Natural killer cell (primary cell): Measurements from ENCODE around the gene TLCD2. TPM values are rescaled to one million over a fixed set of nuclear protein-coding genes. Genes with fewer than 3 reads are reported as not detected.
"Not testable (repeated sequence)": the region's sequence is repeated elsewhere in the genome, so short reads cannot be mapped to it uniquely, and the experiment has no call there.

Experiments used
- ATAC-seq, 3 donors: fragments of 150-1000 bp in 2 of 3; fragments of 200-7000 bp in 1 of 3; cut with Tn5 transposase; 1 replicate in 1 of 3; 2 replicates in 2 of 3; pipeline ENCODE4 v1.10.0; 2021; ENCODE audit warnings: mild to moderate bottlenecking in 2 of 3, moderate library complexity in 2 of 3
- DNase-seq, 2 donors: peaks; one replicate each; pipeline versions ENCODE4 v3.0.0 to v3.0.0-alpha.2; 2013 to 2021; ENCODE audit warnings: mixed read lengths in 1 of 2
- H3K27ac ChIP-seq: one replicate; pipeline ENCODE4 v1.5.1; 2013; ENCODE audit warnings: mild to moderate bottlenecking, low read length
- H3K27me3 ChIP-seq: one replicate; pipeline ENCODE4 v1.6.1; 2013; ENCODE audit warnings: low read length; ENCODE audit not compliant: control insufficient read depth, insufficient read depth
- H3K36me3 ChIP-seq: one replicate; pipeline ENCODE4 v1.6.1; 2013; ENCODE audit warnings: low read length; ENCODE audit not compliant: control insufficient read depth, insufficient read depth
- H3K4me1 ChIP-seq: one replicate; pipeline ENCODE4 v1.6.1; 2013; ENCODE audit warnings: low read length; ENCODE audit not compliant: control insufficient read depth, insufficient read depth
- H3K4me3 ChIP-seq: one replicate; pipeline ENCODE4 v1.5.1; 2013; ENCODE audit warnings: low read length
- H3K9me3 ChIP-seq: one replicate; pipeline ENCODE4 v1.6.1; 2013; ENCODE audit warnings: low read length; ENCODE audit not compliant: control insufficient read depth, insufficient read depth
- H3K27ac Mint-ChIP-seq, 2 donors: one replicate each; pipeline ENCODE4 v1.8.0; 2022; ENCODE audit warnings: mild to moderate bottlenecking in 2 of 2, mixed read lengths in 2 of 2, moderate library complexity in 1 of 2
- H3K27me3 Mint-ChIP-seq, 2 donors: one replicate each; pipeline ENCODE4 v1.8.0; 2022; ENCODE audit warnings: low read depth in 2 of 2, mixed read lengths in 2 of 2
- H3K36me3 Mint-ChIP-seq: one replicate; pipeline ENCODE4 v1.8.0; 2022; ENCODE audit warnings: mixed read lengths
- H3K4me1 Mint-ChIP-seq, 2 donors: one replicate each; pipeline ENCODE4 v1.8.0; 2022; ENCODE audit warnings: mixed read lengths in 2 of 2
- H3K4me3 Mint-ChIP-seq: one replicate; pipeline ENCODE4 v1.8.0; 2022; ENCODE audit warnings: mild to moderate bottlenecking, moderate library complexity, mixed read lengths
- H3K9me3 Mint-ChIP-seq, 2 donors: one replicate each; pipeline ENCODE4 v1.8.0; 2022; ENCODE audit warnings: mixed read lengths in 2 of 2
- CTCF ChIP-seq: fragments of 200-600 bp; IDR thresholded peaks from one replicate; pipeline ENCODE4 v1.8.0; 2022; ENCODE audit warnings: antibody characterized with exemption
- WGBS: methylation state at CpG from one replicate; pipeline ENCODE4 v1.1.7; 2013; ENCODE audit warnings: missing lambda C conversion rate; ENCODE audit not compliant: insufficient coverage; 5-methylcytosine and 5-hydroxymethylcytosine counted together
- intact Hi-C: fragments of 100-400 bp; cut with micrococcal nuclease; formaldehyde crosslinking; loops from one replicate; pipeline ENCODE4 v1.14.2; 2022
- total RNA-seq, 4 donors: library from RNA; stranded (reverse); fragments of 120-200 nt in 1 of 4; gene quantifications; one replicate each; pipeline versions ENCODE4 v1.2.3 to v1.2.4, GENCODE V29; 2013 to 2022

TLCD2 gene
- total RNA-seq, 3 donors from 2014 or later (not counting 1 experiment from before 2014, with no cell fraction given): 0.18 to 0.28 (median 0.28) TPM

GRCh38 chr17:1676401-1676800 lies 33.8 kb downstream of the TLCD2 start:
- Histone ChIP-seq H3K4me3 (no peak overlapping the region), H3K27me3 (no peaks in the 10 kb centered on the region), H3K36me3 (peaks cover 95% of the 10 kb centered on the region), H3K4me1 (no peaks in the 10 kb centered on the region), H3K9me3 (no peaks in the 10 kb centered on the region), H3K27ac (no peak overlapping the region)
- no peak overlapping the region for H3K27ac Mint-ChIP-seq
- H3K4me3 Mint-ChIP-seq: no peak overlapping the region
- intact Hi-C loops: no loop called here
- ATAC-seq: peak in 1 of 3 donors; percentile 17
- WGBS: 97% methylated on average over 13 of the region's 13 CpGs
- no peaks in the 10 kb centered on the region for H3K9me3 Mint-ChIP-seq
- DNase-seq: no peak
- H3K27me3 Mint-ChIP-seq: no peaks in the 10 kb centered on the region
- H3K36me3 Mint-ChIP-seq: peaks cover 36% of the 10 kb centered on the region
- no peak for TF ChIP-seq CTCF
- H3K4me1 Mint-ChIP-seq: peaks cover 9 to 12% of the 10 kb centered on the region in 2 donors

- 88% methylated on average over 26 of the region's 26 CpGs for WGBS
- H3K4me3 Mint-ChIP-seq: no peak overlapping the region
Measured at GRCh38 chr17:1673041-1673785, 37.0 kb downstream of the TLCD2 start.

GRCh38 chr17:1663934-1664333 lies 46.2 kb downstream of the TLCD2 start:
- H3K27ac ChIP-seq, H3K27me3 Mint-ChIP-seq, H3K9me3 Mint-ChIP-seq, H3K4me3 Mint-ChIP-seq, H3K4me1 Mint-ChIP-seq, DNase-seq, H3K4me1 ChIP-seq, intact Hi-C loops, H3K4me3 ChIP-seq, H3K27me3 ChIP-seq, ATAC-seq, H3K9me3 ChIP-seq: not testable (repeated sequence)
- peaks cover 66% of the 10 kb centered on the region for H3K36me3 ChIP-seq
- 100% methylated on average over 3 of the region's 5 CpGs for WGBS
- peak overlapping the region in 1 of 2 donors; percentile 36 for H3K27ac Mint-ChIP-seq
- H3K36me3 Mint-ChIP-seq: peaks cover 21% of the 10 kb centered on the region

More at GRCh38 chr17:1673041-1673785, 37.0 kb downstream of the TLCD2 start:
- no peak for TF ChIP-seq CTCF
- intact Hi-C loops: no loop called here
- Mint-ChIP-seq H3K27ac (no peak overlapping the region), H3K27me3 (no peaks in the 10 kb centered on the region), H3K9me3 (no peaks in the 10 kb centered on the region), H3K36me3 (peaks cover 29% of the 10 kb centered on the region), H3K4me1 (peaks cover 13 to 32% of the 10 kb centered on the region in 2 donors)
- ATAC-seq (peak; percentile 23 to 38 (median 34)), DNase-seq (peak in 1 of 2 donors; percentile 47)
- no peaks in the 10 kb centered on the region for H3K9me3 ChIP-seq
- H3K27ac ChIP-seq: no peak overlapping the region
- H3K4me1 ChIP-seq: no peaks in the 10 kb centered on the region
- H3K36me3 ChIP-seq: peaks cover 90% of the 10 kb centered on the region
- no peaks in the 10 kb centered on the region for H3K27me3 ChIP-seq
- H3K4me3 ChIP-seq: no peak overlapping the region

GRCh38 chr17:1661045-1661444 lies 49.1 kb downstream of the TLCD2 start:
- no peak overlapping the region for H3K27ac ChIP-seq
- intact Hi-C loops: no loop called here
- TF ChIP-seq CTCF: no peak
- Mint-ChIP-seq H3K27ac (peak overlapping the region in 1 of 2 donors; percentile 48), H3K9me3 (no peaks in the 10 kb centered on the region), H3K27me3 (no peaks in the 10 kb centered on the region), H3K36me3 (peaks cover 40% of the 10 kb centered on the region), H3K4me1 (peaks cover 7 to 8% of the 10 kb centered on the region in 2 donors), H3K4me3 (no peak overlapping the region)
- H3K4me3 ChIP-seq: no peak overlapping the region
- no peaks in the 10 kb centered on the region for H3K9me3 ChIP-seq
- ATAC-seq (no peak), DNase-seq (no peak)
- no peaks in the 10 kb centered on the region for H3K27me3 ChIP-seq
- H3K36me3 ChIP-seq: peaks cover 75% of the 10 kb centered on the region
- H3K4me1 ChIP-seq: no peaks in the 10 kb centered on the region
- WGBS: 98% methylated on average over 12 of the region's 12 CpGs
